ENCODE measurements around the gene BOD1.

DNA sequence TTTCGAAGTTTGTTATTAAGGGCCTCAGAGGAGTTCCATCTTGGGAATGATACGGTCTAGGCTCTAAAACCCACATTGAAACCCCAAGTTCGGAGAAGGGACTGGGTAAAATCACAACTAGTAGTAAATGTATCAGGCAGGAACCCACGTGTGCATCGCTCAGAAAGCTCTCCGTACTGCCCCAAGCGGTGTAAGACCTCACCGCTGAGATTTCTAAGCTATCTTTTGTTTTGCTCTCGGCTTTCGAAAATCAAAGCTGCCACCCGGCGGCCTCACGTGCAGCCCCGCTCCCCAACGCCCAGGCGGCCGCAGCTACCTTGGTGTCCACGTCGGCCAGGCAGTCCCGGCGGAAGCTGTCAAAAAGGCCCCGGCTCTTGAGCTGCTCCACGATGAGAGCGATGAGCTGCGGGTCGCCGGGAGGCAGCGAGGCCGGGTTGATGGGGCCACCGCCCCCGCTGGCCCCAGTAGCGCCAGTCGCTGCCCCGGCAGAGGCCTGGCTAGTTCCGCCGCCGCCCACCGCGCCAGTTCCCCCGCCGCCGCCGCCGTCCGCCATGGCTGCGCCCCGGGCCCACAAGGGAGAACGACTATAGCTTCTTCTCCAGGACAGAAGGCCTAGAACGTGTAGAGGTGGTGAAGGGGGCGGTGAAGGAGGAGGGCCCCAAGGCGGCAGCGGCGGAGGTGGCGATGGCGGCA, 420 bp downstream of the BOD1 start:
- peak; percentile 52; the same call in 1 of the 2 replicates for TF ChIP-seq POLR2A (IDR thresholded peaks at IDR 0.05; ENCODE audit: low read depth, low read length)
- no peak for TF ChIP-seq POLR2AphosphoS5 (IDR thresholded peaks at IDR 0.05; ENCODE audit: low read depth, low read length)

Data from GM12892 (cell line).